ENCODE results near the gene HENMT1. TPM values are rescaled to one million over a fixed set of nuclear protein-coding genes. Genes with fewer than 3 reads are reported as not detected.

The HENMT1 gene
- total and polyA plus RNA-seq, 3 donors from 2014 or later: 70.9 to 126 (median 72.0) TPM

GRCh38 chr1:108610073-108610472 is 50.8 kb downstream of the HENMT1 start:
- no peaks in the 10 kb centered on the region for H3K36me3 ChIP-seq (ENCODE audit: low read depth, missing control alignments)
- no peaks in the 10 kb centered on the region for H3K9me3 ChIP-seq
- 23 to 56% methylated on average over 2 of the region's 2 CpGs for WGBS, 2 donors
- H3K27ac ChIP-seq: peak overlapping the region; percentile 33 to 77
- no peaks in the 10 kb centered on the region for H3K27me3 ChIP-seq
- no peak overlapping the region for H3K4me3 ChIP-seq
- TF ChIP-seq POLR2A (IDR thresholded peaks at IDR 0.05): no peak
- no peak for DNase-seq
- H3K4me1 ChIP-seq: peaks cover 11% of the 10 kb centered on the region
- intact Hi-C loops (cut with DNase I; ENCODE audit: low total_unique reads): no loop called here

DNA sequence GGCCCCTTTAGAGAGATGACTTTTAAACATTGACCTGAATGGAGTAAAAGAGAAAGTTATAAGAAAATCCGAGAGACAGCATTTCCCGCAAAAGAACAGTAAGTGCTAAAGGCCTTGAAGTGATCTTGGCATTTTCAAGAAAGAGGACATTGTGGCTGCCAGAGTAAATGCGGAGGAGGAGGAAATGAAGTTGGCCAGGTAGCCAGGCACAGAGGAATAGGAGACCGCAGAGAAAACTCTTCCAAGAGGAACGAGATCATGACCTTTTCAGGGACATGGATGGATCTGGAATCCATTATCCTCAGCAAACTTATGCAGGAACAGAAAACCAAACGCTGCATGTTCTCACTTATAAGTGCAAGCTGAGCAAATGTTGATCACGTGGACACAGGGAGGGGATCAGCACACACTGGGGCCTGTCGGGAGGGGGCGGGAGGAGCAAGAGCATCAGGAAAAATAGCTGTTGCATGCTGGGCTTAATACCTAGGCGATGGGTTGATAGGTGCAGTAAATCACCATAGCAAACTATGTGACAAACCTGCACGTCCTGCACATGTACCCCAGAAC is 51.3 kb downstream of the HENMT1 start:
- Histone ChIP-seq H3K4me3 (no peak overlapping the region), H3K27ac (peak overlapping the region; percentile 33 to 77), H3K36me3 (ENCODE audit: low read depth, missing control alignments) (no peaks in the 10 kb centered on the region), H3K9me3 (no peaks in the 10 kb centered on the region), H3K27me3 (no peaks in the 10 kb centered on the region), H3K4me1 (peaks cover 11% of the 10 kb centered on the region)
- TF ChIP-seq, protein P1, sequence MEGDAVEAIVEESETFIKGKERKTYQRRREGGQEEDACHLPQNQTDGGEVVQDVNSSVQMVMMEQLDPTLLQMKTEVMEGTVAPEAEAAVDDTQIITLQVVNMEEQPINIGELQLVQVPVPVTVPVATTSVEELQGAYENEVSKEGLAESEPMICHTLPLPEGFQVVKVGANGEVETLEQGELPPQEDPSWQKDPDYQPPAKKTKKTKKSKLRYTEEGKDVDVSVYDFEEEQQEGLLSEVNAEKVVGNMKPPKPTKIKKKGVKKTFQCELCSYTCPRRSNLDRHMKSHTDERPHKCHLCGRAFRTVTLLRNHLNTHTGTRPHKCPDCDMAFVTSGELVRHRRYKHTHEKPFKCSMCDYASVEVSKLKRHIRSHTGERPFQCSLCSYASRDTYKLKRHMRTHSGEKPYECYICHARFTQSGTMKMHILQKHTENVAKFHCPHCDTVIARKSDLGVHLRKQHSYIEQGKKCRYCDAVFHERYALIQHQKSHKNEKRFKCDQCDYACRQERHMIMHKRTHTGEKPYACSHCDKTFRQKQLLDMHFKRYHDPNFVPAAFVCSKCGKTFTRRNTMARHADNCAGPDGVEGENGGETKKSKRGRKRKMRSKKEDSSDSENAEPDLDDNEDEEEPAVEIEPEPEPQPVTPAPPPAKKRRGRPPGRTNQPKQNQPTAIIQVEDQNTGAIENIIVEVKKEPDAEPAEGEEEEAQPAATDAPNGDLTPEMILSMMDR (IDR thresholded peaks at IDR 0.05): no peak
- no peak for TF ChIP-seq POLR2A (IDR thresholded peaks at IDR 0.05)
- intact Hi-C loops (cut with DNase I; ENCODE audit: low total_unique reads): no loop called here
- DNase-seq: peak; percentile 45
- 35 to 40% methylated on average over 11 of the region's 11 CpGs for WGBS, 2 donors

GRCh38 chr1:108606478-108606877 is 54.4 kb downstream of the HENMT1 start:
- intact Hi-C loops (cut with DNase I; ENCODE audit: low total_unique reads): no loop called here
- Histone ChIP-seq H3K9me3 (no peaks in the 10 kb centered on the region), H3K4me1 (peaks cover 11% of the 10 kb centered on the region), H3K4me3 (no peak overlapping the region), H3K27me3 (no peaks in the 10 kb centered on the region), H3K27ac (no peak overlapping the region), H3K36me3 (ENCODE audit: low read depth, missing control alignments) (no peaks in the 10 kb centered on the region)
- DNase-seq: no peak
- TF ChIP-seq POLR2A (IDR thresholded peaks at IDR 0.05): no peak
- TF ChIP-seq, protein P1 (IDR thresholded peaks at IDR 0.05): no peak

DNA sequence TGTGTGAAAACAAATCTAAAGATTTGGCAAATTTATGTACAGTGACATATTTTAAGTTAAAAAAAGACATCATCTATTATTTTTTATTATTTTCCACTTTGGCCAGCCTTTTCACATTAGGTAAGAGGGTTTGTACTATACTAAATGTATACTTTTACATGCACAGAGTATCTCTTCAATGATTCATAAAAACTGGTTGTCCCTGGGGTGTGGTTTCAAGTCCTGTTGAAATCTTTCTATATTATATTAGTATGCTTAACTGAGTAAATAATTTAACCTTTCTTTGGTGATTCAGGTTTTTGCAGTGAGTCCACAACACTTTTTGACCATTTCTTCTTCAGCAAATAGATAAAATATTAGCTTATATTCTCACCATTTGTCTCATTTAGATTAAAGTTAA is 55.3 kb downstream of the HENMT1 start:
- Histone ChIP-seq H3K27ac (no peak overlapping the region), H3K36me3 (ENCODE audit: low read depth, missing control alignments) (no peaks in the 10 kb centered on the region), H3K4me1 (peaks cover 11% of the 10 kb centered on the region), H3K27me3 (no peaks in the 10 kb centered on the region), H3K9me3 (no peaks in the 10 kb centered on the region), H3K4me3 (no peak overlapping the region)
- TF ChIP-seq, protein P1 (IDR thresholded peaks at IDR 0.05): no peak
- no peak for TF ChIP-seq POLR2A (IDR thresholded peaks at IDR 0.05)
- DNase-seq: no peak
- intact Hi-C loops (cut with DNase I; ENCODE audit: low total_unique reads): no loop called here

- Histone ChIP-seq H3K27me3 (no peaks in the 10 kb centered on the region), H3K9me3 (no peaks in the 10 kb centered on the region), H3K36me3 (ENCODE audit: low read depth, missing control alignments) (no peaks in the 10 kb centered on the region), H3K4me1 (no peaks in the 10 kb centered on the region), H3K27ac (no peak overlapping the region), H3K4me3 (no peak overlapping the region)
- intact Hi-C loops (cut with DNase I; ENCODE audit: low total_unique reads): no loop called here
- DNase-seq: no peak
- WGBS, 2 donors: 89 to 96% methylated on average over 1 of the region's 1 CpG
- TF ChIP-seq, protein P1 (IDR thresholded peaks at IDR 0.05): no peak
- no peak for TF ChIP-seq POLR2A (IDR thresholded peaks at IDR 0.05)
Observed at GRCh38 chr1:108601708-108602410, 59.0 kb downstream of the HENMT1 start.

Measured in testis (tissue), 3 donors.